Lower leg skin (tissue), 4 donors: ENCODE results near the gene ARF1. TPM values are rescaled to one million over a fixed set of nuclear protein-coding genes. Genes with fewer than 3 reads are reported as not detected.

ENCODE experiments used
- DNase-seq, 2 donors: peaks; one replicate each; pipeline ENCODE4 v3.0.0-alpha.2; 2019; ENCODE audit warnings: low spot score in 2 of 2
- H3K4me3 ChIP-seq: fragments of 200-600 bp; sonication (generic); 2 replicates; pipeline ENCODE4 v1.5.1; 2017; ENCODE audit warnings: mild to moderate bottlenecking, low read depth; ENCODE audit not compliant: poor library complexity, severe bottlenecking
- CTCF ChIP-seq, 3 donors: fragments of 450-650 bp; IDR thresholded peaks; one replicate each; pipeline ENCODE4 v1.5.1; 2016; ENCODE audit warnings: antibody characterized with exemption in 3 of 3, mild to moderate bottlenecking in 3 of 3, moderate library complexity in 2 of 3
- POLR2A ChIP-seq, 2 donors: fragments of 450-650 bp; IDR thresholded peaks; one replicate each; pipeline ENCODE4 v1.6.1; 2016 to 2017; ENCODE audit warnings: antibody characterized with exemption in 2 of 2, mild to moderate bottlenecking in 1 of 2, moderate library complexity in 1 of 2
- WGBS, 2 donors: methylation state at CpG; one replicate each; pipeline ENCODE4 v1.1.5; 2018; 5-methylcytosine and 5-hydroxymethylcytosine counted together
- intact Hi-C: fragments of 100-400 bp; cut with DNase I; formaldehyde crosslinking; loops from one replicate; pipeline ENCODE4 v1.15.0; 2023; ENCODE audit warnings: low total_unique reads
- total RNA-seq, 4 donors: library from RNA; depleted of rRNA; stranded (reverse); fragments of >200 nt; gene quantifications; one replicate each; pipeline ENCODE4 v1.1.0, GENCODE V29; 2016

Gene ARF1
- total RNA-seq, 4 donors from 2014 or later: 242 to 326 (median 317) TPM

GRCh38 chr1:228102791-228103620 lies 20.5 kb downstream of the ARF1 start, which contains the start of gene C1orf35:
TSS of gene C1orf35 (minus strand) at chr1:228103325. CDS start at chr1:228103227, 98 bp downstream.
- TF ChIP-seq CTCF (IDR thresholded peaks at IDR 0.05) (no peak), POLR2A (IDR thresholded peaks at IDR 0.05) (no peak)
- intact Hi-C loops: no loop called here
- 0 to 1% methylated on average over 34 to 84 of the region's 104 CpGs for WGBS, 2 donors

GRCh38 chr1:228104526-228105269 lies 22.2 kb downstream of the ARF1 start:
- 61 to 62% methylated on average over 7 of the region's 7 CpGs for WGBS, 2 donors
- DNase-seq: peak in 1 of 2 donors; percentile 78
- no peak overlapping the region for H3K4me3 ChIP-seq
- TF ChIP-seq CTCF (IDR thresholded peaks at IDR 0.05): no peak
- no peak for TF ChIP-seq POLR2A (IDR thresholded peaks at IDR 0.05)
- intact Hi-C loops: no loop called here

More at GRCh38 chr1:228102791-228103620, 20.5 kb downstream of the ARF1 start, which contains the start of gene C1orf35:
- DNase-seq: peak; percentile 88 to 99
- H3K4me3 ChIP-seq: peak within 1 kb of the TSS; percentile 86

- no peak overlapping the region for H3K4me3 ChIP-seq
- WGBS, 2 donors: 79 to 82% methylated on average over 9 of the region's 9 CpGs
- intact Hi-C loops: no loop called here
- TF ChIP-seq CTCF (IDR thresholded peaks at IDR 0.05) (no peak), POLR2A (IDR thresholded peaks at IDR 0.05) (no peak)
- peak in 1 of 2 donors; percentile 83 for DNase-seq
These were observed 22.9 kb downstream of the ARF1 start for GRCh38 chr1:228105270-228105995.

- TF ChIP-seq CTCF (IDR thresholded peaks at IDR 0.05): no peak
- TF ChIP-seq POLR2A (IDR thresholded peaks at IDR 0.05): no peak
- DNase-seq: peak in 1 of 2 donors; percentile 82
- WGBS, 2 donors: 77 to 87% methylated on average over 7 to 8 of the region's 8 CpGs
- intact Hi-C loops: no loop called here
- H3K4me3 ChIP-seq: no peak overlapping the region
These were observed 23.7 kb downstream of the ARF1 start for GRCh38 chr1:228105996-228106799.

GRCh38 chr1:228106800-228107054 lies 24.2 kb downstream of the ARF1 start:
- no peak overlapping the region for H3K4me3 ChIP-seq
- DNase-seq: no peak
- intact Hi-C loops: no loop called here
- 89 to 90% methylated on average over 9 of the region's 9 CpGs for WGBS, 2 donors
- TF ChIP-seq POLR2A (IDR thresholded peaks at IDR 0.05) (no peak), CTCF (IDR thresholded peaks at IDR 0.05) (no peak)
